Activated CD8-positive, alpha-beta memory T cell treated with anti-CD3 and anti-CD28 coated beads, Interleukin-2, amount 10 ng/mL, durations not matched to agents 7 days and 5 days (primary cell): ENCODE data around the gene RRP1B. TPM values are rescaled to one million over a fixed set of nuclear protein-coding genes. Genes with fewer than 3 reads are reported as not detected.
"Not testable (repeated sequence)": the region's sequence is repeated elsewhere in the genome, so short reads cannot be mapped to it uniquely, and the experiment has no call there.

Experiments used
- ATAC-seq: fragments of 150-1000 bp; cut with Tn5 transposase; one replicate; pipeline ENCODE4 v1.10.0; 2021; ENCODE audit warnings: moderate library complexity
- CTCF ChIA-PET: fragments of 350-600 bp; sonication (Branson Sonifier 250); formaldehyde crosslinking; loops from one replicate; lab custom pipeline; 2021; ENCODE audit warnings: antibody characterized with exemption; lab: Charles Lee
- DNase-seq: peaks from one replicate; pipeline ENCODE4 v3.0.0-alpha.2; 2020
- H3K27ac Mint-ChIP-seq: one replicate; pipeline ENCODE4 v1.8.0; 2021; ENCODE audit warnings: mild to moderate bottlenecking, mixed read lengths
- H3K27me3 Mint-ChIP-seq: one replicate; pipeline ENCODE4 v1.8.0; 2021; ENCODE audit warnings: mixed read lengths
- H3K36me3 Mint-ChIP-seq: one replicate; pipeline ENCODE4 v1.8.0; 2021; ENCODE audit warnings: mild to moderate bottlenecking, mixed read lengths
- H3K4me1 Mint-ChIP-seq: one replicate; pipeline ENCODE4 v1.8.0; 2021; ENCODE audit warnings: mixed read lengths
- H3K4me3 Mint-ChIP-seq: one replicate; pipeline ENCODE4 v1.8.0; 2021; ENCODE audit warnings: mild to moderate bottlenecking, moderate library complexity, mixed read lengths
- H3K9me3 Mint-ChIP-seq: one replicate; pipeline ENCODE4 v1.8.0; 2022; ENCODE audit warnings: low read depth, mixed read lengths
- total RNA-seq, 2 experiments: library from RNA; stranded (reverse); gene quantifications; one replicate each; pipeline ENCODE4 v1.2.3, GENCODE V29; 2021

The RRP1B gene
- total RNA-seq, 2 experiments from 2014 or later = 49.1 to 50.4 TPM

DNA sequence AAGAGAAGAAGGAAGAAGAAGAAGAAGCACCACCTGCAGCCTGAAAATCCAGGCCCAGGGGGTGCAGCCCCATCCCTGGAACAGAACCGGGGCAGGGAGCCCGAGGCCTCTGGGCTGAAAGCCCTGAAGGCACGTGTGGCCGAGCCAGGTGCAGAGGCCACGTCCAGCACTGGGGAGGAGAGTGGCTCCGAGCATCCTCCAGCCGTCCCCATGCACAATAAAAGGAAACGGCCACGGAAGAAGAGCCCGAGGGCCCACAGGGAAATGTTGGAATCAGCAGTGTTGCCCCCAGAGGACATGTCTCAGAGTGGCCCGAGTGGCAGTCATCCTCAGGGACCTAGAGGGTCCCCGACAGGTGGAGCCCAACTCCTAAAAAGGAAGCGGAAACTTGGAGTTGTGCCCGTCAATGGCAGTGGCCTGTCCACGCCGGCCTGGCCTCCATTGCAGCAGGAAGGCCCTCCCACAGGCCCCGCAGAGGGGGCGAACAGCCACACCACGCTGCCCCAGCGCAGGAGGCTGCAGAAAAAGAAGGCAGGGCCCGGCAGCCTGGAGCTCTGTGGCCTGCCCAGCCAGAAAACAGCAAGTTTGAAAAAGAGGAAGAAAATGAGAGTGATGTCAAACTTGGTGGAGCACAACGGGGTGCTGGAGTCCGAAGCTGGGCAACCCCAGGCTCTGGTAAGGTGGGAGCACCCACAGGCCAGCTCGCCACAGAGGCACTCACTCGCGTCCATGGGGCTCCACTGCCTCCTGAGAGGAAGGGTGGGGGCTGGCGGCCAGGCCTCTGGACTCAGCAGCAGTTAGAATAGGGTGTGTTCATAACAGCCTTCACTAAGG is 28.4 kb downstream of the RRP1B start:
- H3K36me3 Mint-ChIP-seq = peaks cover 48% of the 10 kb centered on the region
- ATAC-seq (no peak), DNase-seq (no peak)
- H3K4me3 Mint-ChIP-seq = no peak overlapping the region
- H3K27me3 Mint-ChIP-seq = no peaks in the 10 kb centered on the region
- H3K9me3 Mint-ChIP-seq = no peaks in the 10 kb centered on the region
- peaks cover 14% of the 10 kb centered on the region for H3K4me1 Mint-ChIP-seq
- H3K27ac Mint-ChIP-seq = no peak overlapping the region
- CTCF ChIA-PET = no interaction called here

DNA sequence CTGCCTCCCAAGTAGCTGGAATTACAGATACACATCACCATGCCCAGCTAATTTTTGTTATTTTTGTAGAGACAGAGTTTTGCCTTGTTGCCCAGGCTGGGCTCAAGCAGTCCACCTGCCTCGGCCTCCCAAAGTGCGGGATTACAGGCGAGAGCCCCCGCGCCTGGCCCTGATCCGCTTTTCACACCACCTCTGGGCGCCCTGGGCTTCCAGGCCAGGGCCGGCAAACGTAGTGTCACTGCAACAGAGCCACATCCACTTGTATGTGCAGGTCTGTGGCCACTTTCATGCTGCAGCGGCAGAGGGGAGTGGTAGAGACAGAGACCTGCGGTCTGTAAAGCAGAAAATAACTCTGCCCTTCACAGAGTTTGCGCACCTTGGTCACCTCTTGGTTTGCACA is 29.5 kb downstream of the RRP1B start:
- Mint-ChIP-seq H3K4me3 (no peak overlapping the region), H3K36me3 (peaks cover 45% of the 10 kb centered on the region), H3K9me3 (no peaks in the 10 kb centered on the region), H3K27ac (no peak overlapping the region), H3K4me1 (peaks cover 9% of the 10 kb centered on the region), H3K27me3 (no peaks in the 10 kb centered on the region)
- ATAC-seq (no peak), DNase-seq (no peak)
- CTCF ChIA-PET = no interaction called here

DNA sequence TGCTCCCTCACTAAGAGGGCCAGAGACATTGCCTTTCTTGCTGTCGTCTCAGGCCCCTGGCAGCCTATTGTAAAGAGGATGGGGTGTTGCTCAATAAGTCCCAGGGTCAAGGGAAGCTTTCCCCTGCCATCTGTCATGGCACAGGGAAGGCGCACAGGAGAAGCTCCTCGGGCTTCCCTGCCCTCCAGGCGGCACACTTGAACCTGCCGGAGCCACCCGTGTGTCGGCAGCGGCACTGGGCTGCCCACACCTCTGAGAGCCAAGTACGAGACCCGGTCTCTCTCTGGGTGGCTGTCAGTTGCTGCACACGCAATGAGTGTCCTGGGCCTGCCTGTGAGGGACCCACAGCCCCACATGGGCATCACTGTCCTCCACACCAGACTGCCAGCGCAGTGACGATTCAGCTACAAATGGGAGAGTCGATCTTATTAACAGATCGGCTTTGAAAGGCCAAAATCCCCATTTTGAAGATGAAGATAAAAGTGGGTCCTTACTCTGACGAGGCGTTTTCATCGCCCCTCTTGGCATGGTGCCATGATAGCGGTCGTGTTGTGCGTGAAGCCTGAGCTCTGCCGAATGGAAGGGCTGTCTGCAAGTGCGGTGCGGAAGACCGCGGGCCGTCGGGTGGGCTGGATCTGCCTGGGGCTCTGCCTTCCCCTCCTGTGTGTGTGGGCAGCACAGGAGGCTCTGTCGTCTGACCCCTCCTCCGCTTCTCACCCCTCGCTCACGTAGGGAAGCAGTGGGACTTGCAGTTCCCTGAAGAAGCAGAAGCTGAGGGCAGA is 30.4 kb downstream of the RRP1B start:
- Mint-ChIP-seq H3K4me1 (peaks cover 2% of the 10 kb centered on the region), H3K4me3 (no peak overlapping the region), H3K27me3 (no peaks in the 10 kb centered on the region), H3K36me3 (peaks cover 42% of the 10 kb centered on the region), H3K27ac (no peak overlapping the region), H3K9me3 (no peaks in the 10 kb centered on the region)
- ATAC-seq = no peak
- DNase-seq = no peak
- CTCF ChIA-PET = no interaction called here

GRCh38 chr21:43690346-43690745 is 31.0 kb downstream of the RRP1B start:
- ATAC-seq (no peak), DNase-seq (no peak)
- no peaks in the 10 kb centered on the region for H3K27me3 Mint-ChIP-seq
- H3K9me3 Mint-ChIP-seq = no peaks in the 10 kb centered on the region
- H3K27ac Mint-ChIP-seq = no peak overlapping the region
- H3K4me3 Mint-ChIP-seq = no peak overlapping the region
- H3K4me1 Mint-ChIP-seq = no peaks in the 10 kb centered on the region
- CTCF ChIA-PET = no interaction called here
- H3K36me3 Mint-ChIP-seq = peaks cover 39% of the 10 kb centered on the region

- no peaks in the 10 kb centered on the region for H3K9me3 Mint-ChIP-seq
- H3K4me1 Mint-ChIP-seq = no peaks in the 10 kb centered on the region
- CTCF ChIA-PET = no interaction called here
- DNase-seq (no peak), ATAC-seq (no peak)
- H3K27me3 Mint-ChIP-seq = no peaks in the 10 kb centered on the region
- H3K36me3 Mint-ChIP-seq = peaks cover 38% of the 10 kb centered on the region
- no peak overlapping the region for H3K4me3 Mint-ChIP-seq
- no peak overlapping the region for H3K27ac Mint-ChIP-seq
These were observed 31.9 kb downstream of the RRP1B start for GRCh38 chr21:43691086-43691795.

DNA sequence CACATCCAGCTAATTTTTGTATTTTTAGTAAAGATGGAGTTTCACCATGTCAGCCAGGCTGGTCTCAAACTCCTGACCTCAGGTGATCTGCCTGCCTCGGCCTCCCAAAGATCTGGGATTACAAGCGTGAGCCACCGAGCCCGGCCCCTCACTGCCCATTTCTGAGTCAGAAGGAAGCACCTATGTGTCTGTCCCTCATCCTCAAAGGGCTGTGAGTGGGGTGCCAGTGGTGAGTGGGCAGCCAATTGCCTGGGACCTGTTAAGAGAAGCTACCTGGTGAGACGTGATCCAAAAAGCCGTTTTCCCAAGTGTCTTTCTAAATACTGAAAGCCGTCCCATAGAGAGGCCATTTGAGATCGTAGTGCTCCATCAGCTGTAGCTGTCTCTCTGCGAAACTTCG is 32.4 kb downstream of the RRP1B start:
- H3K4me3 Mint-ChIP-seq = no peak overlapping the region
- H3K36me3 Mint-ChIP-seq = peaks cover 32% of the 10 kb centered on the region
- no peaks in the 10 kb centered on the region for H3K9me3 Mint-ChIP-seq
- H3K27ac Mint-ChIP-seq = no peak overlapping the region
- no peaks in the 10 kb centered on the region for H3K27me3 Mint-ChIP-seq
- CTCF ChIA-PET = no interaction called here
- ATAC-seq (no peak), DNase-seq (no peak)
- no peaks in the 10 kb centered on the region for H3K4me1 Mint-ChIP-seq

DNA sequence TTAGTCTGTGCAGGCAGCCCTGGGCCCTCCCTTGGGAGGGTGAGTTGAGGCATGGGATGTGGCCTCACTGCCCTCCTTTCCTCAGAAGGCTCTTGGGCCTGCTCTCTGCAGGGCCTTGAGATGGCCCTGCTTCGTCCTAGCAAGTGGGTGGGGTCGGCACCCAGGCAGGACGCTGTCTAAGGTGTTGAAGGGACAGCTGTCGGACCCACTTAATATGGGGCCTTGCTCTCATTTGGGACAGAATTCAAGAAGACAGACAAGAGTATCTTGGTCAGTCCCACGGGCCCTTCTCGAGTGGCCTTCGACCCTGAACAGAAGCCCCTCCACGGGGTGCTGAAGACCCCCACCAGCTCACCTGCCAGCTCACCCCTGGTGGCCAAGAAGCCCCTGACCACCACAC is 33.6 kb downstream of the RRP1B start:
- no peaks in the 10 kb centered on the region for H3K4me1 Mint-ChIP-seq
- no peak overlapping the region for H3K27ac Mint-ChIP-seq
- no peaks in the 10 kb centered on the region for H3K27me3 Mint-ChIP-seq
- no peaks in the 10 kb centered on the region for H3K9me3 Mint-ChIP-seq
- H3K4me3 Mint-ChIP-seq = no peak overlapping the region
- H3K36me3 Mint-ChIP-seq = peaks cover 27% of the 10 kb centered on the region
- ATAC-seq = no peak
- CTCF ChIA-PET = no interaction called here
- DNase-seq = no peak

GRCh38 chr21:43693981-43694380 is 34.6 kb downstream of the RRP1B start:
- no peaks in the 10 kb centered on the region for H3K4me1 Mint-ChIP-seq
- peaks cover 25% of the 10 kb centered on the region for H3K36me3 Mint-ChIP-seq
- CTCF ChIA-PET = no interaction called here

DNA sequence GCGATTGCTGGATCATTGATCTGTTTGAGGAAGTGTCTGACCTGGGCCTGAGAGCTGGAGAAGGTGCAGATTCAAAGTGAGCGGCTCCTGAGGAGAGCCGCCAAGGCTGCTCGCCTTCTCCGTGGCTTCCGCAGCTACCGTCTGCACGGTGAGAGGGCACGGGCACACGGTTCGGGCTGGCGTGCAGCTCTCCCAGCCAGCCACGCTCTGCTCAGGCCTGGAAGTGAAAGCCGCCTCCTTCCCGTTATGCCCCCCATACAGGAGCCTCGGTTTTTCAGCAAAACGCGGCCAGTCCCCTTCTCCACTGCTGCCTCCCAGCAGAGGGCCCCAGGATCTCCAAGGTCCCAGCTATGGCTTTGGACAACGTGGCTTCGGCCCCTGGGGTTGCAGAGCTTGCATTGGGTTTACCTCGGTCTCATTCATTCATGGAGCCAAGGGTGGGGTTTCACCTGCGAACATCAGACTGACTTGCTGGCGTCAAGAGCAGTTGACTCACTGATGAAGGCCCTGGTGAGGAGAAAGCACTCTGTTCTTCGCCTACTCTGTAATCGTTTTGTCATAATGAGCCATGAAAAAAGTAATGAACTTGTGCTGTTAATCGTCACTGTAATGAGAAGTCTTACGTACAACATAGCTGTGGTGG is 35.2 kb downstream of the RRP1B start:
- Mint-ChIP-seq H3K4me3 (no peak overlapping the region), H3K36me3 (peaks cover 25% of the 10 kb centered on the region), H3K27ac (no peak overlapping the region), H3K4me1 (no peaks in the 10 kb centered on the region), H3K27me3 (no peaks in the 10 kb centered on the region), H3K9me3 (no peaks in the 10 kb centered on the region)
- ATAC-seq (no peak), DNase-seq (no peak)
- CTCF ChIA-PET = no interaction called here

More at GRCh38 chr21:43693981-43694380, 34.6 kb downstream of the RRP1B start:
- Mint-ChIP-seq H3K27ac (no peak overlapping the region), H3K27me3 (no peaks in the 10 kb centered on the region), H3K4me3 (no peak overlapping the region), H3K9me3 (no peaks in the 10 kb centered on the region)
- ATAC-seq (no peak), DNase-seq (no peak)

DNA sequence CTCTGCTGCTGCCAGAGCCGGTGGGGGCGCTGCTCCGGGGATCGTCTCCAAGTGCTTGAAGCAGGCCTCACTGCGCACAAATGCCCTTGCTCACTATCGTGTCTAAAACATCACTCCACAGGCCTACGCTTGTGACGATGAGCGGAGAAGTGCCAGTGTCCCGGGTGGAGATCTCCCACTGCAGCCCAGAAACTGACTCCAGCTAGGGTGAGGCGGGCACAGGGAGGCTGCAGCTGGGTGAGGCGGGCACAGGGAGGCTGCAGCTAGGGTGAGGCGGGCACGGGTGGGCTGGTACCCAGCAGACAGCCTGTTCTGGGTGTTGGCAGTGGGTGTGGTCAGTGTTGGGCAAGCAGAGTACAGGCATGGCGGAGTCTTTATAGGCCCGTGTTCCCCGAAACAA is 36.9 kb downstream of the RRP1B start:
- H3K36me3 Mint-ChIP-seq = peaks cover 16% of the 10 kb centered on the region
- H3K9me3 Mint-ChIP-seq = no peaks in the 10 kb centered on the region
- ATAC-seq = no peak
- peaks cover 11% of the 10 kb centered on the region for H3K4me1 Mint-ChIP-seq
- no peak overlapping the region for H3K27ac Mint-ChIP-seq
- H3K27me3 Mint-ChIP-seq = no peaks in the 10 kb centered on the region
- CTCF ChIA-PET = no interaction called here
- no peak for DNase-seq
- no peak overlapping the region for H3K4me3 Mint-ChIP-seq

DNA sequence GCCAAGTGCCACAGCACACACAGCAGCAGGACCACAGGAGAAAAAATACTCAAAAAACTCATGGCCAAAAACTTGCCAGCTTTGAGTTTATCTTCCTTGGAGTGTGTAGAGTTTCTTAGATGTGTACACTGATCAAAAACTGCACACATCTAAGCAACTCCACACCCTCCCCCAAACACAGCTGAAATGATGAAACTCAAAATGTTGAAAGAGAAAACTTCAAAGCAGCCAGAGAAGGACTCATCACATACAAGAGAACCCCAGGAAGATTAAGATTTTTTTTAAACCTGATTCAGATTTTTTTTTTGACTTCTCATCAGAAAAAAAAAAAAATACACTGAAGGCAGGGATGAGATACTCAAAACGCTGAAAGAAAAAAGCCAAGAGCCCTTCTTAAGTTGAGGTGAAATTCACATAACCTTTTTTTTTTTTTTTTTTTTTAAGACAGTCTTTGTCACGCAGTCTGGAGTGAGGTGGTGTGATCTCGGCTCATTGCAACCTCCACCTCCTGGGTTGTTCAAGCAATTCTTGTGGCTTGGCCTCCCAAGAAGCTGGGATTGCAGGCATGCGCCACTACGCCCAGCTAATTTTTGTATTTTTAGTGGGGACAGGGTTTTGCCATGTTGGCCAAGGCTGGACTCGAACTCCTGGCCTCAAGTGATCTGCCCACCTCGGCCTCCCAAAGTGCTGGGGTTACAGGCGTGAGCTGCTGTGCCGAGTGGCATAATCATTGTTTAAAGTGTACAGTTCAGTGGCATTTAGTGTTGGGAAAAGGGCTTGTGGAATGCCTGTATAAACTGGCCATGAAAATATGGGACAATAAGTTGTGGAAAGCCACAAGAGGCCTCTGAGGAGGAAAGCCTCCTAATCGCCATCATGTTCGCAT is 38.6 kb downstream of the RRP1B start:
- Mint-ChIP-seq H3K4me1 (peaks cover 22% of the 10 kb centered on the region), H3K36me3 (peaks cover 15% of the 10 kb centered on the region), H3K27ac (no peak overlapping the region), H3K9me3 (no peaks in the 10 kb centered on the region), H3K27me3 (no peaks in the 10 kb centered on the region), H3K4me3 (no peak overlapping the region)
- no peak for DNase-seq
- no peak for ATAC-seq
- CTCF ChIA-PET = no interaction called here

GRCh38 chr21:43699492-43699777 is 40.1 kb downstream of the RRP1B start:
- DNase-seq, H3K27ac Mint-ChIP-seq, H3K27me3 Mint-ChIP-seq, H3K4me3 Mint-ChIP-seq, H3K9me3 Mint-ChIP-seq, ATAC-seq, CTCF ChIA-PET, H3K36me3 Mint-ChIP-seq: not testable (repeated sequence)
- H3K4me1 Mint-ChIP-seq = peaks cover 29% of the 10 kb centered on the region
